Endodermal cell (in vitro differentiated cells): ENCODE data around the gene CEP112. TPM values are rescaled to one million over a fixed set of nuclear protein-coding genes. Genes with fewer than 3 reads are reported as not detected.

Source experiments
- DNase-seq: peaks from one replicate; pipeline ENCODE4 v3.0.0-alpha.2; 2017
- H3K27ac ChIP-seq: 2 replicates; pipeline ENCODE4 v1.5.1; 2013; ENCODE audit warnings: mild to moderate bottlenecking, low read depth, low read length, moderate library complexity
- H3K27me3 ChIP-seq: 2 replicates; pipeline ENCODE4 v1.6.1; 2013; ENCODE audit warnings: mild to moderate bottlenecking, low read length, moderate library complexity; ENCODE audit not compliant: insufficient read depth, control insufficient read depth, poor library complexity, severe bottlenecking
- H3K36me3 ChIP-seq: 2 replicates; pipeline ENCODE4 v1.7.0; 2013; ENCODE audit warnings: mild to moderate bottlenecking, low read length, moderate library complexity; ENCODE audit not compliant: control insufficient read depth, insufficient read depth
- H3K4me1 ChIP-seq: one replicate; pipeline ENCODE4 v1.7.0; 2013; ENCODE audit warnings: low read length; ENCODE audit not compliant: control insufficient read depth, insufficient read depth
- H3K4me3 ChIP-seq: 2 replicates; pipeline ENCODE4 v1.5.1; 2013; ENCODE audit warnings: mild to moderate bottlenecking, low read length, moderate library complexity
- H3K9ac ChIP-seq: 2 replicates; pipeline ENCODE4 v1.6.1; 2013; ENCODE audit warnings: mild to moderate bottlenecking, low read length, moderate library complexity; ENCODE audit not compliant: poor library complexity, severe bottlenecking; ENCODE audit errors: extremely low read depth
- H3K9me3 ChIP-seq: 2 replicates; pipeline ENCODE4 v1.6.1; 2013; ENCODE audit warnings: mild to moderate bottlenecking, low read length, moderate library complexity; ENCODE audit not compliant: control insufficient read depth
- H3K27ac Mint-ChIP-seq: 2 replicates; pipeline ENCODE4 v1.8.0; 2020; ENCODE audit warnings: mixed read lengths
- H3K27me3 Mint-ChIP-seq: 2 replicates; pipeline ENCODE4 v1.8.0; 2021; ENCODE audit warnings: mild to moderate bottlenecking, mixed read lengths; ENCODE audit not compliant: insufficient read depth
- H3K36me3 Mint-ChIP-seq: 2 replicates; pipeline ENCODE4 v1.8.0; 2020; ENCODE audit warnings: low read depth, mixed read lengths
- H3K4me1 Mint-ChIP-seq: 2 replicates; pipeline ENCODE4 v1.8.0; 2020; ENCODE audit warnings: mixed read lengths
- H3K4me3 Mint-ChIP-seq: 2 replicates; pipeline ENCODE4 v1.8.0; 2020; ENCODE audit warnings: mild to moderate bottlenecking, moderate library complexity, mixed read lengths
- H3K9me3 Mint-ChIP-seq: 2 replicates; pipeline ENCODE4 v1.8.0; 2020; ENCODE audit warnings: mild to moderate bottlenecking, mixed read lengths
- WGBS, 2 experiments: methylation state at CpG; one replicate each; pipeline versions ENCODE4 v1.1.5 to v1.1.7; 2013; ENCODE audit warnings: missing lambda C conversion rate in 2 of 2, mixed read lengths in 1 of 2; ENCODE audit not compliant: insufficient coverage in 1 of 2, insufficient read length in 1 of 2; 5-methylcytosine and 5-hydroxymethylcytosine counted together
- total RNA-seq, 2 donors: library from RNA; stranded (reverse); fragmentation: NEBNext Ultra II Directional in 1 of 2; extraction: Animal tissue kit (Norgen Biotek cat#: 25700) in 1 of 2; gene quantifications; 2 replicates in 1 of 2; 3 replicates in 1 of 2; pipeline ENCODE4 v1.2.1, GENCODE V29; 2021
- TF ChIP-seq, protein P1 (sequence below): fragments of 200-600 bp; sonication (generic); conservative IDR thresholded peaks from 2 replicates; pipeline ENCODE4 v1.5.0; 2021; ENCODE audit warnings: antibody characterized with exemption, mild to moderate bottlenecking

CEP112 gene
- total RNA-seq, 2 donors from 2014 or later, result 15.2 to 21.4 TPM

DNA sequence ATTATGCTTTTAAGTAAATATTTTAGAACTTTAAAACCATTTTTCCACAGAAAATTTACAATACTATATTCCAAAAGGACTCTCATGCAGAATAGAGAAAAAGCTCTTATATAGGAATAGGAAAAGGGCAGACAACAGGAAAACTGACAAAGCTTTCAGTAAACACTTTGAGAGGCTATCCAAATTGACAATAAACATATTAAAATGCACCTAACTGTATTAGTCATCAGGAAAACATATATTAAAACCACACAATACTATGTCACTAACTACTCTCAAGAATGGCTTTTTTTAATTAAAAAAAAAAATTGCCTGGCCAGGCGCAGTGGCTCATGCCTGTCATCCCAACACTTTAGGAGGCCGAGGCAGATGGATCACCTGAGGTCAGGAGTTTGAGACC, 77.3 kb downstream of the CEP112 start:
- peaks cover 32% of the 10 kb centered on the region for H3K9me3 Mint-ChIP-seq
- H3K4me3 ChIP-seq, result no peak overlapping the region
- H3K27me3 ChIP-seq, result no peaks in the 10 kb centered on the region
- H3K36me3 ChIP-seq, result no peaks in the 10 kb centered on the region
- H3K9me3 ChIP-seq, result peaks cover 23% of the 10 kb centered on the region
- no peak for DNase-seq
- H3K36me3 Mint-ChIP-seq, result peaks cover 20% of the 10 kb centered on the region
- TF ChIP-seq, protein P1, sequence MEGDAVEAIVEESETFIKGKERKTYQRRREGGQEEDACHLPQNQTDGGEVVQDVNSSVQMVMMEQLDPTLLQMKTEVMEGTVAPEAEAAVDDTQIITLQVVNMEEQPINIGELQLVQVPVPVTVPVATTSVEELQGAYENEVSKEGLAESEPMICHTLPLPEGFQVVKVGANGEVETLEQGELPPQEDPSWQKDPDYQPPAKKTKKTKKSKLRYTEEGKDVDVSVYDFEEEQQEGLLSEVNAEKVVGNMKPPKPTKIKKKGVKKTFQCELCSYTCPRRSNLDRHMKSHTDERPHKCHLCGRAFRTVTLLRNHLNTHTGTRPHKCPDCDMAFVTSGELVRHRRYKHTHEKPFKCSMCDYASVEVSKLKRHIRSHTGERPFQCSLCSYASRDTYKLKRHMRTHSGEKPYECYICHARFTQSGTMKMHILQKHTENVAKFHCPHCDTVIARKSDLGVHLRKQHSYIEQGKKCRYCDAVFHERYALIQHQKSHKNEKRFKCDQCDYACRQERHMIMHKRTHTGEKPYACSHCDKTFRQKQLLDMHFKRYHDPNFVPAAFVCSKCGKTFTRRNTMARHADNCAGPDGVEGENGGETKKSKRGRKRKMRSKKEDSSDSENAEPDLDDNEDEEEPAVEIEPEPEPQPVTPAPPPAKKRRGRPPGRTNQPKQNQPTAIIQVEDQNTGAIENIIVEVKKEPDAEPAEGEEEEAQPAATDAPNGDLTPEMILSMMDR, result no peak
- H3K27ac Mint-ChIP-seq, result no peak overlapping the region
- no peaks in the 10 kb centered on the region for H3K4me1 ChIP-seq
- WGBS, 2 experiments, result 80 to 90% methylated on average over 1 to 2 of the region's 2 CpGs
- H3K27me3 Mint-ChIP-seq, result no peaks in the 10 kb centered on the region
- no peak overlapping the region for H3K9ac ChIP-seq
- no peaks in the 10 kb centered on the region for H3K4me1 Mint-ChIP-seq
- no peak overlapping the region for H3K4me3 Mint-ChIP-seq
- H3K27ac ChIP-seq, result no peak overlapping the region

DNA sequence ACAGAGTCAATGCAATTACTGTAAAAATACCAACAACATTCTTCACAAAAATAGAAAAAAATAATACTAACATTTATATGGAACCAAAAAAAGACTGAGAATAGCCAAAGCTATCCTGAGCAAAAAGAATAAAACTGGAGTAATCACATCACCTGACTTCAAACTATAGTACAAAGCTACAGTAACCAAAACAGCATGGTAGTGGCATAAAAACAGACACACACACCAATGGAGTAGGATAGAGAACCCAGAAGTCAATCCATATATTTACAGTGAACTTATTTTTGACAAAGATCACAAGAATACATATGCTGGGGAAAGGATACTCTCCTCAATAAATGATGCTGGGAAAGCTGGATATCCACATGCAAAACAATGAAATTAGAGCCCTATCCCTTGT, 84.2 kb downstream of the CEP112 start:
- H3K9me3 Mint-ChIP-seq, result peaks cover 32% of the 10 kb centered on the region
- H3K9me3 ChIP-seq, result peaks cover 24% of the 10 kb centered on the region
- no peak for DNase-seq
- no peaks in the 10 kb centered on the region for H3K4me1 ChIP-seq
- peaks cover 6% of the 10 kb centered on the region for H3K36me3 ChIP-seq
- H3K4me3 Mint-ChIP-seq, result no peak overlapping the region
- H3K27me3 ChIP-seq, result no peaks in the 10 kb centered on the region
- H3K27me3 Mint-ChIP-seq, result no peaks in the 10 kb centered on the region
- H3K4me3 ChIP-seq, result no peak overlapping the region
- no peak overlapping the region for H3K27ac Mint-ChIP-seq
- TF ChIP-seq, protein P1, result no peak
- no peak overlapping the region for H3K27ac ChIP-seq
- H3K36me3 Mint-ChIP-seq, result peaks cover 27% of the 10 kb centered on the region
- no peak overlapping the region for H3K9ac ChIP-seq
- H3K4me1 Mint-ChIP-seq, result no peaks in the 10 kb centered on the region

DNA sequence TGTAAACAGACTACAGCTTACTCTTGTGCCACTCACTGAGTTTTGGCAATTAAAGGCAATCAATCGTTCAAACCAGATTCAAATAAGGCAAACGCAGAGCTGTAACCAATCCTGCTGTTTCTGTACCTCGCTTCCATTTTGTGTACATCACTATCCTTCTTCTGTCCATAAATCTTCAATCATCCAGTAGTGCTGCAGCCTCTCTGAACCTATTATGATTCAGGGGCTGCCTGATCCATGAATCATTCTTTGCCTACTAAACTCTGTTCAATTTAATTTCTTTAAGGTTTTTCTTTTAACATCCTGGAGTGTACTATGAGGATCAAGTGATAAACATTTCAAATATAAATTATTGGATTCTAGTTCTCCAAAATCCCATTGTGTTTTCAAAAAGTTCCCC, 93.9 kb downstream of the CEP112 start:
- TF ChIP-seq, protein P1, result no peak
- Mint-ChIP-seq H3K27me3 (no peaks in the 10 kb centered on the region), H3K27ac (no peak overlapping the region), H3K9me3 (peaks cover 3% of the 10 kb centered on the region), H3K4me3 (no peak overlapping the region), H3K4me1 (peaks cover 3% of the 10 kb centered on the region), H3K36me3 (peaks cover 10% of the 10 kb centered on the region)
- Histone ChIP-seq H3K27me3 (no peaks in the 10 kb centered on the region), H3K9me3 (no peaks in the 10 kb centered on the region), H3K36me3 (peaks cover 12% of the 10 kb centered on the region), H3K4me3 (no peak overlapping the region), H3K27ac (no peak overlapping the region), H3K9ac (no peak overlapping the region), H3K4me1 (no peaks in the 10 kb centered on the region)
- DNase-seq, result no peak
- WGBS, 2 experiments, result 90 to 100% methylated on average over 3 of the region's 3 CpGs
